T-helper 17 cell (primary cell): Measurements from ENCODE around the gene SLC9B2. TPM values are rescaled to one million over a fixed set of nuclear protein-coding genes. Genes with fewer than 3 reads are reported as not detected.

Experiments
- ATAC-seq: fragments of 150-1000 bp; cut with Tn5 transposase; 2 replicates; pipeline ENCODE4 v1.10.0; 2021; ENCODE audit warnings: mild to moderate bottlenecking, moderate library complexity
- DNase-seq, 3 donors: peaks; one replicate each; pipeline versions ENCODE4 v3.0.0 to v3.0.0-alpha.2; 2020 to 2021
- H3K9me3 ChIP-seq: one replicate; pipeline ENCODE4 v1.7.0; 2013; ENCODE audit warnings: low read length, mild to moderate bottlenecking; ENCODE audit not compliant: control insufficient read depth, poor library complexity, severe bottlenecking
- H3K27ac Mint-ChIP-seq: one replicate; pipeline ENCODE4 v1.8.0; 2022; ENCODE audit warnings: mild to moderate bottlenecking, moderate library complexity, mixed read lengths
- H3K27me3 Mint-ChIP-seq: one replicate; pipeline ENCODE4 v1.8.0; 2022; ENCODE audit warnings: mixed read lengths
- H3K36me3 Mint-ChIP-seq: one replicate; pipeline ENCODE4 v1.8.0; 2022; ENCODE audit warnings: low read depth, mixed read lengths
- H3K4me1 Mint-ChIP-seq: one replicate; pipeline ENCODE4 v1.8.0; 2022; ENCODE audit warnings: mild to moderate bottlenecking, mixed read lengths
- H3K4me3 Mint-ChIP-seq: one replicate; pipeline ENCODE4 v1.8.0; 2022; ENCODE audit warnings: mild to moderate bottlenecking, moderate library complexity, mixed read lengths
- total RNA-seq, 4 donors: library from RNA in 2 of 4; stranded (reverse) in 2 of 4; gene quantifications; one replicate each; pipeline ENCODE4 v1.2.3 and lab custom pipeline; 2022 to 2026

Gene SLC9B2
- total RNA-seq, 2 donors from 2014 or later: 22.0 to 25.4 TPM

GRCh38 chr4:103097112-103097511, 20.6 kb upstream of the SLC9B2 start:
- ATAC-seq: no peak
- Mint-ChIP-seq H3K27ac (no peak overlapping the region), H3K36me3 (peaks cover 2% of the 10 kb centered on the region), H3K4me3 (no peak overlapping the region), H3K4me1 (peaks cover 28% of the 10 kb centered on the region), H3K27me3 (no peaks in the 10 kb centered on the region)
- H3K9me3 ChIP-seq: no peaks in the 10 kb centered on the region
- no peak for DNase-seq

- ATAC-seq: no peak
- Mint-ChIP-seq H3K4me1 (peaks cover 32% of the 10 kb centered on the region), H3K27me3 (no peaks in the 10 kb centered on the region), H3K27ac (no peak overlapping the region), H3K4me3 (no peak overlapping the region), H3K36me3 (peaks cover 5% of the 10 kb centered on the region)
- DNase-seq: no peak
- no peaks in the 10 kb centered on the region for H3K9me3 ChIP-seq
These were observed 18.5 kb upstream of the SLC9B2 start for GRCh38 chr4:103095080-103095479.

- Mint-ChIP-seq H3K36me3 (peaks cover 10% of the 10 kb centered on the region), H3K27ac (peak overlapping the region; percentile 19), H3K4me3 (no peak overlapping the region), H3K4me1 (peaks cover 16% of the 10 kb centered on the region), H3K27me3 (no peaks in the 10 kb centered on the region)
- H3K9me3 ChIP-seq: no peaks in the 10 kb centered on the region
- no peak for ATAC-seq
- DNase-seq: no peak
These were observed 15.7 kb upstream of the SLC9B2 start for GRCh38 chr4:103092245-103092644.

GRCh38 chr4:103091601-103092223, 15.2 kb upstream of the SLC9B2 start:
- H3K27ac Mint-ChIP-seq: peak overlapping the region; percentile 19
- H3K4me3 Mint-ChIP-seq: no peak overlapping the region
- H3K4me1 Mint-ChIP-seq: peaks cover 12% of the 10 kb centered on the region
- no peaks in the 10 kb centered on the region for H3K9me3 ChIP-seq
- H3K36me3 Mint-ChIP-seq: peaks cover 12% of the 10 kb centered on the region
- ATAC-seq: peak; percentile 70
- peak in 1 of 3 donors; percentile 23 for DNase-seq
- no peaks in the 10 kb centered on the region for H3K27me3 Mint-ChIP-seq

- Mint-ChIP-seq H3K27ac (no peak overlapping the region), H3K27me3 (no peaks in the 10 kb centered on the region), H3K4me3 (no peak overlapping the region), H3K36me3 (peaks cover 12% of the 10 kb centered on the region), H3K4me1 (peaks cover 11% of the 10 kb centered on the region)
- no peaks in the 10 kb centered on the region for H3K9me3 ChIP-seq
- DNase-seq (no peak), ATAC-seq (no peak)
These were observed 12.9 kb upstream of the SLC9B2 start for GRCh38 chr4:103089481-103089880.

GRCh38 chr4:103086551-103086950, 10.0 kb upstream of the SLC9B2 start:
- peaks cover 12% of the 10 kb centered on the region for H3K36me3 Mint-ChIP-seq
- no peak for ATAC-seq
- no peak overlapping the region for H3K27ac Mint-ChIP-seq

GRCh38 chr4:103085555-103086196, 9.1 kb upstream of the SLC9B2 start:
- ATAC-seq (no peak), DNase-seq (no peak)
- no peaks in the 10 kb centered on the region for H3K27me3 Mint-ChIP-seq
- peaks cover 3% of the 10 kb centered on the region for H3K4me1 Mint-ChIP-seq
- H3K27ac Mint-ChIP-seq: no peak overlapping the region
- no peak overlapping the region for H3K4me3 Mint-ChIP-seq
- no peaks in the 10 kb centered on the region for H3K9me3 ChIP-seq
- H3K36me3 Mint-ChIP-seq: peaks cover 10% of the 10 kb centered on the region

More at GRCh38 chr4:103086551-103086950, 10.0 kb upstream of the SLC9B2 start:
- H3K4me1 Mint-ChIP-seq: peaks cover 5% of the 10 kb centered on the region
- no peak for DNase-seq
- H3K9me3 ChIP-seq: no peaks in the 10 kb centered on the region
- no peaks in the 10 kb centered on the region for H3K27me3 Mint-ChIP-seq
- no peak overlapping the region for H3K4me3 Mint-ChIP-seq

GRCh38 chr4:103079621-103080020, 3.1 kb upstream of the SLC9B2 start:
- no peaks in the 10 kb centered on the region for H3K27me3 Mint-ChIP-seq
- no peaks in the 10 kb centered on the region for H3K9me3 ChIP-seq
- DNase-seq (no peak), ATAC-seq (no peak)
- H3K36me3 Mint-ChIP-seq: peaks cover 4% of the 10 kb centered on the region
- peak overlapping the region; percentile 51 for H3K27ac Mint-ChIP-seq
- no peak overlapping the region for H3K4me3 Mint-ChIP-seq
- peaks cover 22% of the 10 kb centered on the region for H3K4me1 Mint-ChIP-seq

- H3K27me3 Mint-ChIP-seq: no peaks in the 10 kb centered on the region
- peak overlapping the region; percentile 95 for H3K4me3 Mint-ChIP-seq
- H3K4me1 Mint-ChIP-seq: peaks cover 27% of the 10 kb centered on the region
- H3K27ac Mint-ChIP-seq: peak overlapping the region; percentile 98
- H3K36me3 Mint-ChIP-seq: peaks cover 4% of the 10 kb centered on the region
- peak; percentile 82 for ATAC-seq
- H3K9me3 ChIP-seq: no peaks in the 10 kb centered on the region
- peak; percentile 35 to 44 (median 42) for DNase-seq
These were observed 441 bp downstream of the SLC9B2 start for GRCh38 chr4:103075894-103076746.

- H3K27ac Mint-ChIP-seq: peak overlapping the region; percentile 98
- peaks cover 4% of the 10 kb centered on the region for H3K36me3 Mint-ChIP-seq
- H3K27me3 Mint-ChIP-seq: no peaks in the 10 kb centered on the region
- H3K4me1 Mint-ChIP-seq: peaks cover 29% of the 10 kb centered on the region
- ATAC-seq: no peak
- DNase-seq: no peak
- peak overlapping the region; percentile 95 for H3K4me3 Mint-ChIP-seq
- H3K9me3 ChIP-seq: no peaks in the 10 kb centered on the region
These were observed 1.1 kb downstream of the SLC9B2 start for GRCh38 chr4:103075435-103075893.

- ATAC-seq: no peak
- H3K27me3 Mint-ChIP-seq: no peaks in the 10 kb centered on the region
- no peaks in the 10 kb centered on the region for H3K9me3 ChIP-seq
- no peak for DNase-seq
- H3K4me3 Mint-ChIP-seq: peak overlapping the region; percentile 95
- peaks cover 29% of the 10 kb centered on the region for H3K4me1 Mint-ChIP-seq
- peak overlapping the region; percentile 98 for H3K27ac Mint-ChIP-seq
- peaks cover 4% of the 10 kb centered on the region for H3K36me3 Mint-ChIP-seq
These were observed 1.7 kb downstream of the SLC9B2 start for GRCh38 chr4:103074744-103075434.

GRCh38 chr4:103073792-103074438, 2.6 kb downstream of the SLC9B2 start:
- peaks cover 4% of the 10 kb centered on the region for H3K36me3 Mint-ChIP-seq
- DNase-seq (no peak), ATAC-seq (no peak)
- no peaks in the 10 kb centered on the region for H3K27me3 Mint-ChIP-seq
- H3K9me3 ChIP-seq: no peaks in the 10 kb centered on the region
- no peak overlapping the region for H3K4me3 Mint-ChIP-seq
- H3K27ac Mint-ChIP-seq: peak overlapping the region; percentile 98
- peaks cover 29% of the 10 kb centered on the region for H3K4me1 Mint-ChIP-seq
